Sciatic nerve (tissue), 2 donors: ENCODE data around the gene AP2A1. TPM values are rescaled to one million over a fixed set of nuclear protein-coding genes. Genes with fewer than 3 reads are reported as not detected.

ENCODE experiments used
- ATAC-seq: fragments of 200-7000 bp; cut with Tn5 transposase; one replicate; pipeline ENCODE4 v1.9.1; 2020; ENCODE audit warnings: mild to moderate bottlenecking, moderate library complexity
- DNase-seq: peaks from one replicate; pipeline ENCODE4 v3.0.0-alpha.2; 2020; ENCODE audit warnings: low spot score
- intact Hi-C: fragments of 100-400 bp; cut with DNase I; formaldehyde crosslinking; loops from one replicate; pipeline ENCODE4 v1.14.2; 2022
- microRNA-seq: library from miRNA; unstranded; fragments of <30 nt; microRNA quantifications from one replicate; pipeline ENCODE4 v1.2.0, GENCODE V29; 2020
- total RNA-seq: library from RNA; stranded (reverse); fragmentation: NEBNext Ultra II Directional; extraction: Animal tissue kit (Norgen Biotek cat#: 25700); gene quantifications from one replicate; pipeline ENCODE4 v1.2.1, GENCODE V29; 2021
- donor health status: DM: no; HTN: no; CAD: no.
- donor health status: DM: no; HTN: no; CAD: no.

Gene AP2A1
- total RNA-seq, 1 donor from 2014 or later: 74.3 TPM

GRCh38 chr19:49848938-49849337 is 82.1 kb downstream of the AP2A1 start:
- DNase-seq: no peak
- ATAC-seq: no peak
- intact Hi-C loops: no loop called here

DNA sequence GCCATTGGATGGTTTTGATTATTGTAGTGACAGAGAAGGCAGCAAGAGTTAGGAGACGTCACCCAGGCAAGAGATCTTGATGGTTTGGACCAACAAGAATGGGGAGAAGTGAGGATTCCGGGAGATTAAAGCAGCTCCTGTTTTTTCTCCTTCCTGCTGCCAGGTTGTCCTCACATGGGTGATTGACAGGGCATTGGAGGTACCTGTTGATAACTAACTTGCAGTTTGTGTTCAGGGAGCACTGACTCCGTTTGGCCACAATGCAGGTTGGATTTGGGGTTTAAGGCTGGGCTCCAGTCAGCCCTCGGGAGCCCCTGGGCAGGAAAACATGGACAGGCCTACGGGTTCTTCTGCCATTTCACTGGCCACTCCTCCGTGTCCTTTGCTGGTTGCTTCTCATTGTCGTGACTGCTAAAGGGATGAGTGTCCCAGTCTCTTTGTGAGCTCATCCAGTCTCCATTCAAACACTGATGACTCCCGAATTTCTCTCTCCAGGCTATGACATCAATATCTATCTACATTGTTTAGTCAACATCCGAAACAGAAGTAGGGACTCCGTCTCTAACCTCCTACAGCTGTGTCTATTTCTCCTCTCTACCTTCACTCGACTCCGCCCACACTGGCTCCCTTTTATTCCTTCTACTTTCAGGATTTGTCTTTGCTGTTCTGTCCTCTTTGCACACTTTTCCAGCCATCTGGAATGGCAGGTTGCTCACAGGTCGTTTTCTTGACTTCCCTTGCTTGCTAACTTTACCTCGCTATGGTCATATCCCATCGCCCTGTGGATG is 82.8 kb downstream of the AP2A1 start:
- ATAC-seq: no peak
- intact Hi-C loops: no loop called here
- DNase-seq: no peak

DNA sequence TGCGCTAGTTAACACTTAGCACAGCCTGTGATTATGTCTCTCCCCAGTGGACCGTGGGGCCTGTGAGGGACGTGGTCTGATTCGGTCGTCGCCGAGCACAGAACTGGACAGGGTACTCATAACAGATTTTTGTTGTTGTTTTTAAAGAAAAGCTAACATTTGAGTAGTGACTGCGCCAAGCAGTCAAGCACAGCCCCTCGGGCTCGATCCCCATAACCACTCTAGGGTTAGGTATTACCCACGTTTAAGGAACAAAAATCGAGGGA is 83.4 kb downstream of the AP2A1 start:
- DNase-seq (no peak), ATAC-seq (peak; percentile 10)
- intact Hi-C loops: no loop called here

DNA sequence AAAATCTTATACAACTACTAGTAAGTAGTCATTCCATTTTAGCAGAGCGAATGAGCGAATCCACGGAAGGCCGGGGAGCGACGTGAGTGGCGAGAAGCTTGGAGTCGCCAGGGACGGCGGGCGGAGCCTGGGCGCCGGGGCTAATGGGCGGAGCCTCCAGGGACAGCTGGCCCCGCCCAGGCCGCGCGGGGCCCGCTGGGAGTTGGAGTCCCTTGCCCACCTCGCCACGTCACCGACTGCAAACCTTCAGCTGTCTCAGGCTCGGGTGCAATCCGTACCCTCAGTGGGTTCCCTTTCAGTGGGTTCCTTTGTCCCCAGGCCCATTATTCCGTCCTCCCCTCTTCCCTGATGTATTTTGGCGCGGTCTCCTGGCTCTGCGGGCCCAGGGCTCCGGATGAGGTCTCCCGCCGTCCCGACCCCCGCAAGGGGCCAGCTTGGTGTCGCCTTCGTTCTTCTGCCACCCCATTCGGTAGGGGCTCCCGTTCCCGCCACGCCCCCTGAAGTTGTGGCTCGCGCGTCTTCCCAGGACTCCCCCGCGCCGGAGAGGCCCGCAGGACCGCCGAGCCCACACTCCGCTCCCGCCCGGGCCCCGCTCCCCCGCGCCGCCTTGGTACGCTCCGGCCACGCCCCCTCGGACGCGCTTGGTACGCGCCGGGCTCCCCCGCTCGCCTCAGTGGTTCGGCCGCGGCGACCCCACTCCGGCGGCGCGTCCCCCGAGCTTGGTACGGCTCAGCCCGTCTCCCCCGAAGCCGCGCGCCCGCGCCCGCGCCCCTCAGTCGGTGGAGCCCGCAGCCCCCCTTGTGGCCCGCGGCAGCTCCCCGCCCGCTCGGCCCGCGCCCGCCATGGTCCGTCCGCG is 83.9 kb downstream of the AP2A1 start, which contains the start of gene PTOV1:
PTOV1 (plus strand) TSS at position 673 of the 856 bp plus-strand sequence.
- peak; percentile 97 for ATAC-seq
- intact Hi-C loops: no loop called here
- peak; percentile 94 for DNase-seq

GRCh38 chr19:49851456-49852259 is 84.9 kb downstream of the AP2A1 start:
- intact Hi-C loops: no loop called here
- DNase-seq: peak; percentile 77
- ATAC-seq: no peak

GRCh38 chr19:49852631-49853126 is 85.9 kb downstream of the AP2A1 start:
- ATAC-seq (no peak), DNase-seq (no peak)
- intact Hi-C loops: no loop called here

DNA sequence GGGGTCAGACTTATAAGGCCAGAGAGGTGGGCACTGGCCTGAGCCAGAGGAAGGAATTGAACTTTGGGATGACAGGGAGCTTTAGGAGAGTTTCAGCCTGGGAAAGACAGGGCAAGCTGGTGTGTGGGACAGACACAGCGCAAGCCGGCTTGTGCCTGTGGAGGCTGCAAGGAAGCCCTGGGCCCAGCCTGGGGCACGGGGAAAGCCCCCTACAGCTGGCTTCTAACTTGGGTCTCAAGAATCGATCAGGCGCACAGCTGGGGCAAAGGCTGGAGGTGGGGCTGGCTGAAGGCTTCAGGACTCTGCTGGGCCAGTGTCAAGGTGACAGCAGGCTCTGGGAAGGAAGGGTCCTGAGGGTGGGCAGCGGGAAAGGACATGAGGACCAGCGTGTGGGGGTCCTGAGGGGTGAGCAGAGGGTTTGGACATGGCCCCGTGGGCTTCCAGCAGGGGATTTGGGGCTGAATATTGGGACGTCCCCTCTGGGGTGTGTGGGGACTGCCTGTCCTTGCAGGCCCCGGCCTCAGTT is 87.1 kb downstream of the AP2A1 start:
- DNase-seq (no peak), ATAC-seq (no peak)
- intact Hi-C loops: no loop called here

GRCh38 chr19:49854378-49855263 is 87.8 kb downstream of the AP2A1 start:
- ATAC-seq (no peak), DNase-seq (peak; percentile 64)
- intact Hi-C loops: loop anchor here (5.0 kb wide), 1 partner anchor 1588 kb away; no protein-coding TSS in a partner anchor

- no peak for ATAC-seq
- intact Hi-C loops: loop anchor here (5.0 kb wide), 1 partner anchor 1587 kb away; no protein-coding TSS in a partner anchor
- peak; percentile 55 for DNase-seq
Observed at GRCh38 chr19:49855277-49855675, 88.5 kb downstream of the AP2A1 start.

DNA sequence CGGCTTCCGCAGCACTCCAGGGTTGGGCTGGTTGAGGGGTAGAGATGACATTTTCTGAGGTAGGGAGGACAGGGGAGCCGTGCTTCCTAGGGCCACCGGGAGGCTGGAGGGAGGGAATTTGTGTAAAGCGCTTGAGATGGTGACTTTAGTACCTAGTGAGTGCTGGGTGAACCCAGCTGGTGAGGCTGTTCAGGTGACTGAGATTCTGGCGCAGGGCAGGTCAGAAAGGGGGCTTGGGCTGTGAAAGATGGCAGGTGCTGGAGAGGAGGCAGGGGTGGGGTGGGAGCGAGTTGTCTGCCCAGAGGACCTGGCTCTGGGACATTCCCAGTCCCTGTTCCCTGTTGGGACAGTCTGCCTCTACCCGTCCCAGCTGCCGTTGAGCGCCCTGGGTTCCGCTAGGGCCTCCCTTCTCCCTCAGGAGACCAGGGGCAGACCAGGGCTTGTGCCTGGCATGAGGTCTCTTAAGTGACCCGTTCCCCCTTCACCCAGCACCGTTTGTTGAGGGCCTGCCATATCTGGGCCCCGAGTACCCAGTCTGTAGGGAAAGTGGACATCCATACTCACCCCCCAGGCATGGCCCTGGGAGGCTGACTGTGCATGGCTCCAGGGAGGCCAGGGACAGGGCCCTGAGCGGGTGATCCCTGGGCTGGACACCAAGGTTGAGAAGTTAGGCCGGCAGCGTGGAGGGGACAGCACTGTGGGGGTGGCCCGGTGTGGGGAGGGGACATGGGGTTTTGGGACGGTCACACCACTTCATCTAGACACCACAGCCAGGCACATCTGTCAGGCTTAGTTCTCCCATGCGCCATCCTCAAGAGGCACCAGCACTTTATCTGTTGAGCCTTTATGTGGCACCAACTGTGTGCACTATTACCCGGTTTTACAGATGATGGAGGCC is 89.1 kb downstream of the AP2A1 start:
- intact Hi-C loops: loop anchor here (5.0 kb wide), 1 partner anchor 1586 kb away; no protein-coding TSS in a partner anchor

DNA sequence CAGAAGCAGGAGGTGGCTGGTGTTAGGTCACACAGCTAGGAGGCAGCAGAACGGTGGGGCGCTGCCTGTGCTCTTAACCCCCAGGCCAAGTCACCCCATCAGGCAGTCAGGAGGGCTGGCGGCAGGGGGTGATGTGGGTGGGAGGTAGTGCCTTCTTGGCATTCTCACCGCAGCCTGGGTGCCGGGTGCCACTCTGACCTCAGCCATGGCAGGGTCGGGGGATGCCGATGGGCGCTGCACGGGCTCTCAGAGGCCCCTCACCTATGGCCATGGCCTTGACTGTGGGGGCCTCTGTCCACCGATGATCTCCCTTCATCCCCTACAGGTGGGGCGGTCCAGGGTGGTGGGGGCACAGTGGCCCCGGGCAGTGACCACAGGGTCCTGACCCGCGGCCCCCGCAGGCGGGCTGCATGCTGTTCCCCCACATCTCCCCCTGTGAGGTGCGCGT is 89.8 kb downstream of the AP2A1 start:
- no peak for ATAC-seq
- intact Hi-C loops: loop anchor here (5.0 kb wide), 1 partner anchor 1586 kb away; no protein-coding TSS in a partner anchor
- peak; percentile 45 for DNase-seq

More for the DNA sequence above, 89.1 kb downstream of the AP2A1 start:
- peak; percentile 60 for DNase-seq
- no peak for ATAC-seq

Small RNA genes within 50 kb of the gene (microRNA-seq; reads per million reads assigned to microRNA genes)
- gene MIR4749 (not detected), gene MIR6799 (not detected), gene MIR6800 (not detected)

Other genes with a start within 250 kb of the AP2A1 start
- 48.5 TPM for gene RCN3, start 239.0 kb upstream of the AP2A1 start, total RNA-seq
- gene NOSIP, start 186.4 kb upstream of the AP2A1 start, total RNA-seq: 41.7 TPM
- 1.7 TPM for gene PRRG2, start 185.7 kb upstream of the AP2A1 start, total RNA-seq
- gene PRR12, start 175.8 kb upstream of the AP2A1 start, total RNA-seq: 37.0 TPM
- gene RRAS, start 126.9 kb upstream of the AP2A1 start, total RNA-seq: 135 TPM
- 65.5 TPM for gene SCAF1, start 124.8 kb upstream of the AP2A1 start, total RNA-seq
- gene IRF3, start 101.1 kb upstream of the AP2A1 start, total RNA-seq: 76.7 TPM
- 11.5 TPM for gene BCL2L12, start 101.1 kb upstream of the AP2A1 start, total RNA-seq
- 103 TPM for gene PRMT1, start 89.7 kb upstream of the AP2A1 start, total RNA-seq
- gene ADM5, start 77.4 kb upstream of the AP2A1 start, total RNA-seq: 3.7 TPM
- gene CPT1C, start 75.9 kb upstream of the AP2A1 start, total RNA-seq: 5.9 TPM
- 0.85 TPM for gene TSKS, start 3.7 kb upstream of the AP2A1 start, total RNA-seq
- gene FUZ, start 46.3 kb downstream of the AP2A1 start, total RNA-seq: 26.4 TPM
- gene MED25, start 51.3 kb downstream of the AP2A1 start, total RNA-seq: 39.7 TPM
- 143 TPM for gene PTOV1, start 84.2 kb downstream of the AP2A1 start, total RNA-seq
- 66.6 TPM for gene PNKP, start 100.6 kb downstream of the AP2A1 start, total RNA-seq
- 36.6 TPM for gene AKT1S1, start 110.4 kb downstream of the AP2A1 start, total RNA-seq
- gene TBC1D17, start 110.7 kb downstream of the AP2A1 start, total RNA-seq: 64.8 TPM
- gene IL4I1, start 129.9 kb downstream of the AP2A1 start, total RNA-seq: 4.6 TPM
- 26.0 TPM for gene ATF5, start 162.2 kb downstream of the AP2A1 start, total RNA-seq
- gene NUP62, start 162.5 kb downstream of the AP2A1 start, total RNA-seq: 37.4 TPM
- gene SIGLEC11, start 194.2 kb downstream of the AP2A1 start, total RNA-seq: 1.6 TPM